UCSD-AML1 (cell line): ENCODE results near the gene OXGR1.
"Not testable (repeated sequence)": the region's sequence is repeated elsewhere in the genome, so short reads cannot be mapped to it uniquely, and the experiment has no call there.

Experiments used
- DNase-seq: peaks from one replicate; lab custom pipeline; 2025; ENCODE audit not compliant: unreplicated experiment; lab: John Stamatoyannopoulos, UW

The OXGR1 gene

DNA sequence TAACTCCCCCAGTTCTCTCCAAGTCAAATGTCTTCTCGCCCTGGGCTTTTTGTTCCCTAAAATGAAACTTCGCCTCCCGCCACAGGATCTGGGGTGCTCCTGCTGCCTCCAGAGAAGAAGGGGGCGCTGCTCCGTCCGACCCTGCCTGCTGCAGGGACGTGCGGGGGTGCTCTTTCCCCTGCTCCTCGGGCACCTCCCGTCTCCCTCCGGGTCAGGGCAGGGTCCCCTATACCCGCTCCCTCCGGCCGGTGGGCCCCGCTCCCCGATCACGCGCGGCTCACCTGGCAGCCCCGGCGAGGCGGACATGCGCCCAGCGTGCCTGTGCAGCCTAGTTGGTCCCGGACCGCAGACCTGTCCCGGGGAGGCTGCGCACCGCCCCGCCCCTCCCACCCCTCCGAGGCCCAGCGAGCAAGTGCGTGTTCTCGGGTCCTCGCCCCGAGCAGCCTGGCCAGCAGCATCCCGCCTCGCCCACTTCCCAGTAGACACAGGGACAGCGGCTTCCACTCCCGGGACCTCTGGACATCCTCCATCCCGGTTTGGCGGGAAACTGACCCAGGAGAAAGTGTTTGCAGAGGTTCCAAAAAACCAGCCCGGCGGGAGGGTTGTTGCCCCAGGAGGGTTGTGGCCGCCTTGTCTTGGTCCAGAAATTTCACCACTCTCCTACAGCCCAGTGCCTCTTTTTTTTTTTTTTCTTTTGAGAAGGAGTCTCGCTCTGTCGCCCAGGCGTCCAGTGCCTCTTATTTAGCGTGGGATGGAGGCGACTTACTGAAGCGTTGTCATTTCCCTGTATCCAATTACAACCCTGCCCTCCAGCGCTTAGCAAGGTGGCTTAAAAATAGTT, at the start of gene OXGR1:
TSS of gene OXGR1 (minus strand) at position 460 of the 841 bp plus-strand sequence. CDS start 6,717 bp downstream, outside the sequence.
- no peak for DNase-seq

GRCh38 chr13:97043302-97043701, 49.0 kb upstream of the OXGR1 start:
- DNase-seq: no peak

GRCh38 chr13:97030705-97031452, 36.6 kb upstream of the OXGR1 start:
- DNase-seq: no peak

- DNase-seq: peak; percentile 11
These were observed 34.4 kb upstream of the OXGR1 start for GRCh38 chr13:97028441-97029299.

DNA sequence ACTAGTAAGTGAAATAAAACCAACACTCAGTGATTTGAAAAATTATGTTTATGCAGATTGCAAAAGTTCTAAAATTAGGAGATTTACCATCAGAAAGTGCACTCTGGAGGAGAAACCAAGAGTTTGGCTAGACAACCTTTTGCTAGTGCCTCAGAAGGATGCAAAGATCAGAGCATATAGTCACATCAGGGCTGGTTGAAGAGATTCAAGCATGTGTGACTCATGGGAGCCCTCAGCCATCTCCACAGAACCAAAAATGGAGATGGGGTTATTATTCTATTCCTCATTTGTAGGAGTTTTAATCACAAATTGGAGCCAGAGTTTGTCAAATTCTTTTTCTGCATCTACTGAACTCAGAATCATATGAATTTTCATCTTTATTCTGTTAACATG, 32.9 kb upstream of the OXGR1 start:
- DNase-seq: no peak

DNA sequence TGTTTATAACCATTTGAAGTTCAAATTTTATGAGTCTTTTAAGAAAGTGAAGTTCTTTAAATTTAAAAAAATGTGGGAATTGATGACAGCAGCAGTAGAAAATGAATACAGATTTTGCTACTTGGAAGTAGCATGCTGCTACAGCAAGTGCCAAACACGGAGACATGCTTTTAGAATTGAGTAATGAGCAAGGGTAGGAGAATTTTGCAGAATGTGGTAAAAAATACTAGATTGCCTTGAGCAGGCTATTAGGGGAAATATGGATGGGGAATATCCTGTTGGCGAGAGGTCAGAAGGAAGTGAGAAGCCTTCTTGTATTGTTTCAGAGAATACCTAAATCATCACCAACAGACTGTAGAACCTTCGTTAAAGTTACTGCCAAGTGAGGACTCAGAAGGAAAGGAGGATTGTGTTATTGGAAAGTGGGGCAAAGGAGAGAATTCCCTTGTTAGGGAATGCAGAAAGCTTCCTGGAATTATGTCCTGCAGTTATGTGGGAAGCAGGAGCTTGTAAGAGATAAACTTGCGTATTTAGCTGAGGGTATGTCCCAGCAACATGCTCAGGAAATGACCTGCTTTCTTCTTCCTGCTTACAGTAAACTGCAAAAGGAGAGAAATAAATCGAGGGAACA, 32.4 kb upstream of the OXGR1 start:
- no peak for DNase-seq

GRCh38 chr13:97023812-97024211, 29.5 kb upstream of the OXGR1 start:
- DNase-seq: not testable (repeated sequence)

DNA sequence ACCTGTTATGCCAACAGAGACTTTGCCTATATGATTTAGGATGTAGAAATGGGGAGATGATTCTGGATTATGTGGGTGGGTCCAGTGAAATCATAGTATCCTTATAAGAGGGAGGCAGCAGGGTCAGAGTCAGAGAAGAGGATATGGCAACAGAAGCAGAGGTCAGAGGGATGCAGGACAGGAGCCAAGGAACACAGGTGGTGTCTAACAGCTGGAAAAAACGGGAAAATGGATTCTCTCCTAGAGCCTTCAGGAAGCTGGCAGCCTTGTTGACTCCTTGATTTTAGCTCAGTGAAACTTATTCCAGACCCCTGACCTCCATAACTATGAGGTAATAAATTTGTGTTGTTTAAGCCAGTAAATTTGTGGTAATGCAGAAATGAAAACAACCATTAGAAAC, 28.8 kb upstream of the OXGR1 start:
- DNase-seq: no peak

- no peak for DNase-seq
These were observed 27.0 kb upstream of the OXGR1 start for GRCh38 chr13:97021241-97021640.

DNA sequence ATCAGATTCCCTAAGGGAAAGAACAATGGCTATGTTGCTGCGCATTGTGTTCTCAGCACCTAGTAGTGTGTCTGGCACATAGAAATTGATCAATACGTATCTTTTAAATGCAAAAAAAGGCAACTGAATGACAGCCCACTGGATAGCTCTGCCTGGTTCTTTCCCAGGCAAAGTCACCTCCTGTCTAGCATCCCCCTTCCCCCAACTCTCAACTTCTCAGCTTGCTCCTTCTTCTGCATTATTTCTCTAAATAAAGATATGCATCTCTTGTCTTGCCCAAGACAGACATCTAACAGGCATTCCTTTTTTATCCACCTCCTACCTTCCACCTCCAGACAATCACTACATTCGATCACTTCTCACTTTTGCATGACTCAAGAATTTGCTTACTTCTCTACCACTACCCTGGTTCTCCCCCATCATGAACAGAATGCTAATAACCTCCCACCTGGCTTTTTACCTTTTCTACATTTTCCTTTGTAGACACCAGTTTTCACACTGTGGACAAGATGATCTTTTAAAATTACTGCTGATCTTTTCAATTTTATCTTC, 26.5 kb upstream of the OXGR1 start:
- no peak for DNase-seq

- DNase-seq: no peak
These were observed 25.9 kb upstream of the OXGR1 start for GRCh38 chr13:97020194-97020593.

DNA sequence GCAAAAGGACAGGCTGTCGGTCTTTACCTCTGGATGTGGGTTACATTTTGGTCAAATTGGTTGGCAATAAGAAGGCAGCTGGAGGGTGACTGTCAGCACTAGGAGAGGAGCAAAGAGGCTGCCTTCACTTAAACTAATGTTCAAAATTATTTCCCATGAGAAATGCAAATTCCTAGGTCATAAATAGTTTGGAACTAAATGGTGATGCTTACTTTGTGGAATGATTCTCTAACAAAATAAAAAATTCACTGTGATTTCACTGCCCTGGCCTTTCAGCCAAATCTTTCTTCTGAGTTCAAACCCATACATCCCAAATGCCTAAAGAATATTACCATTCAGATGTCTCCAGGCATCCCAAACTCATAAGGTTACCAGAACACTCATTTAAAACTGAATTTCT, 25.0 kb upstream of the OXGR1 start:
- DNase-seq: no peak

DNA sequence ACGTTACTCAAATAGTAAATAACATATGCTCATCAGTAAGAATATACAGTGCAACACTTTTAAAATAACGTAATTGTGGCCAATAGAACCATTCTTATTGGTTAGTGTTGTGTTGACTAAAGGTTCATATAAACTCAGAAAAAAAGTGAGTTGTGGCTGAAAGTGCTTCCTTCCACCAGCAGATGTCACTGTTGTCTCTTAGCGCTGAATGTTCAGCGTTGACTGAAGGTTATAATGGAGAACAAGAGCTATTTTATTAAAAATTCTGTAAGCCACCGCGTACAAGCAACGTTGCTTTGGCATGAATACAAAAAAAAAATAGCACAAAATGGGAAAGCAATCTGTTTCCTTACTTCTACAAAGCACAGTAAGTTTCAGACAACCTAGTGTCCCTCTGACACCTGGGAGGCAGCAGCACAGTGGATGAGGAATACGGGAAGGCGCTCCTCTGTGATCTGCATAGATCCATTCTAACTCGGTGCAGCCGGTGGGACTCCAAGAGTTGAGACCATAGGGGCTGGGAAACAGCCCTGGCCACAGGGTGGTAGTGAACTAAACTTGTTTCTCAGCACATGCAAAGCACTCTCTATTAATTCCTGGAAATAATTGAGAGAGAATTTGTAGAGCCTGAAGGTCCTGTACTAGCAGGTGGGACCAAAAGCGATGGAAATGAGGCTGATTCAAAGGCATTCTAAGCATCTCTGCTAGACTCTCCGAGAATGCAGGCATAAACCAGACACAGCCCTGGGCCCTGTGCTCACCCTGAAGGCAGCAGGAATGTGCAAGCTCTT, 23.9 kb upstream of the OXGR1 start:
- DNase-seq: no peak

DNA sequence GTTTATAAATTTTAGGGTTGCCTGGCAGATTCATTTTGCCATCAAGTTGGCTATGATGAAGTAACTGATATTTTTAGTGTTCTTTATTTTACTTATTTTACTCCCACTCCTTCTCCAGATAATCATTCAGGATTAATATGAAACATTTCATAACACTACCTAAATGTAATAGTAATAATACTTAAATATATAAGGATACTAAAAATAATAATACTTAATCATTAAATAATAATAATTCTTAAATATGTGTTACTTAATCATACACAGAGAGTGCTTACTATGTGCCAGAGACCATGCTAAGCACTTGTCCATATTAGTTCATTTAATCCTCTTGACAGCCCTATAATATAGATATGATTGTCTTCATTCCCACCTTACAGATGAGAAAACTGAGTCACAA, 23.0 kb upstream of the OXGR1 start:
- no peak for DNase-seq

DNA sequence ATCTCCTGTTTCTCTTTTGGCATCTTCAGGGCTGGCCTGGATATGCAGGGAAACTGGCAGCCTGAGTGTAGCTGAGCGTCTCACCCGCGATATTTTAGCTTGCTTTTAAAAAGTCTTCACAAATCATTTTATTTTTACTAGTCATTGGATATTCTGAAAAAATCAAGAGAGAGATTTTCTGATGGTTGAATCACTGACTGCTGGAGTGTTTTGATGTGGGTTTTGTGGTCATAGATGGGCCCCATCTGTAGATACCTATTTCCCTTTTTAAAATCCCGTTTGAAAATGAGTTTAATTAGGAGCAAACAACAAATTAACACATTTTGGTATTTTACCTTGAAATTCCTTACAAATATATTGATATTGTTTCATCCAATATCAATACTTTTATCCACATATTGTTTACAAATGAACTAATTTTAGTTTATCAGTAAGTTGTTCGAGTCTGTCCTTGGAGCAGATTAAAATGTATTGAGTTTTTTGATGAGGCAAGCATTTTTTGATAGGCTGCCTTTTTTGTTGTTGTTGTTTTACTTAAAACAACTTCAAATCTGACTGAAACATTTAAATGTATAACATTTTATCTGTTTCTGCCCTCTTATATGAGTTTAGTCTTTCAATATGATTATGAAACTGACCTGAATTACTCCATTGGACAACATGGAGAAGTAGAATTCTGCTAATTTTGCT, 21.5 kb upstream of the OXGR1 start:
- no peak for DNase-seq

DNA sequence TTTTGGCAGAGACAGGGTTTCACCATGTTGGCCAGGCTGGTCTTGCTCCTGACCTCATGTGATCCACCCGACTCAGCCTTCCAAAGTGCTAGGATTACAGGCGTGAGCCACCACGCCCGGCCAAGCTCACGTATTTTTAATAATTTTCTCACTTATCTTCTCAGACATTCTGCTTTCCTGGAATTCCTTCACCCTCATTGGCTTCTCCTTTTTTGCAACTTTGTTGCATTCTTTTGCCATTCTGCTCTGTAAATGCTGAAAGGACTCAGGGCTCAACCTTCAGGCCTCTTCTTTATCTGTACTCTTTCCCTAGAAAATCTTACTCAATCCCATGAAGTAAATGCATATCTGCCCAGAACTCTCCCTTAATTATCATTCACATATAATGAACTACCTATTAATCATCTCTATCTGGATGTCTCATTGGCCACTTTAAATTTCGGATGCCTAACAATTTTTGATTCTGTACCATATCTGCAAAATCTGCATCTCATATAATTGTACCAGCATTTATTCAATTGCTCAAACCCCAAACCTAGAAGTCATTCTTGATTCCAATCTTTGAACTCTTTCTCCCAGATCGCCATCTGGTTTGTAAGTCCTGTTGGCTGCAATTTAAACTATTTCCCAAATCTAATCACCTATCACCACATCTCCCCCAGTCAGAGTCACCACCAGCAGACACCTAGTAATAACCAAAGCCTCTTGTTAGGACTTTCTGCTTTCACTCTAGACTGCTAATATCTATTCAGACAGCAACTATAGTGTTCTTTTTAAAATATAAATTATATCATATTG, 18.2 kb upstream of the OXGR1 start:
- no peak for DNase-seq

GRCh38 chr13:97011446-97012131, 17.3 kb upstream of the OXGR1 start:
- no peak for DNase-seq

DNA sequence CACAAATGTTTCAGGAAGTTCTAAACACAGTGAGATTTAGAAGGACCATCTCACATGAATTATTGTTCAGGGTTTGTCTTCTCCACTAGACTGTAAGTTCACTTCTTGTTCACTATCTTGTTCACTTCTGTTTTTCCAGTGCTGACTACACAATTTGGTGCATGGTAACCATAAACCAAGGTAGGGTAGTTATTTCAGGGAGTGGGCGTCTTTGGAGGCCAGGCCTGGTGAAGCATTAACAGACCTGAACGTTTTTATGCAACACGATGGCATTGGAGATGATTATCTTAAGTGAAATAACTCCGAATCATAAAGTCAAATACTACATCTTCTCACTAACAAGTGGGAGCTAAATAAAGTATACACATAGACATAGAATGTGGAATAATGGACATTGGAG, 14.4 kb upstream of the OXGR1 start:
- DNase-seq: no peak
